Right cardiac atrium (tissue), 5 donors: ENCODE data around the gene MAGEA6. TPM values are rescaled to one million over a fixed set of nuclear protein-coding genes. Genes with fewer than 3 reads are reported as not detected.
"Not testable (repeated sequence)": the region's sequence is repeated elsewhere in the genome, so short reads cannot be mapped to it uniquely, and the experiment has no call there.

Source experiments
- ATAC-seq, 2 donors: fragments of 200-7000 bp; cut with Tn5 transposase; one replicate each; pipeline versions ENCODE4 v1.8.0 to v1.9.1; 2020; ENCODE audit warnings: moderate library complexity in 2 of 2, mild to moderate bottlenecking in 1 of 2
- DNase-seq, 3 donors: peaks; one replicate each; pipeline ENCODE4 v3.0.0-alpha.2; 2020
- H3K27ac ChIP-seq: one replicate; pipeline ENCODE4 v1.5.1; 2013; ENCODE audit warnings: mild to moderate bottlenecking, low read length, control low read depth, moderate library complexity
- H3K27me3 ChIP-seq: one replicate; pipeline ENCODE4 v1.6.1; 2013; ENCODE audit not compliant: control insufficient read depth, insufficient read depth
- H3K4me1 ChIP-seq: one replicate; pipeline ENCODE4 v1.6.1; 2013; ENCODE audit warnings: low read length; ENCODE audit not compliant: control insufficient read depth, insufficient read depth
- H3K4me3 ChIP-seq: one replicate; pipeline ENCODE4 v1.5.1; 2013; ENCODE audit warnings: low read length, control low read depth
- H3K9me3 ChIP-seq: one replicate; pipeline ENCODE4 v1.6.1; 2013; ENCODE audit warnings: low read length; ENCODE audit not compliant: control insufficient read depth
- WGBS: extraction: QIAGEN DNeasy Blood & Tissue Kit; methylation state at CpG from one replicate; pipeline ENCODE4 v1.1.7; 2013; 5-methylcytosine and 5-hydroxymethylcytosine counted together
- intact Hi-C, 4 donors: fragments of 100-400 bp; cut with DNase I; formaldehyde crosslinking; loops; one replicate each; pipeline versions ENCODE4 v1.11.0 to v1.14.0; 2022 to 2023
- polyA plus RNA-seq: library from polyadenylated mRNA; stranded (reverse); fragments of 200-250 nt; gene quantifications from one replicate; pipeline ENCODE4 v1.2.3, GENCODE V29; 2013
- total RNA-seq, 4 donors: library from RNA; stranded (reverse); fragmentation: NEBNext Ultra II Directional; extraction: Animal tissue kit (Norgen Biotek cat#: 25700); gene quantifications; one replicate each; pipeline ENCODE4 v1.2.1, GENCODE V29; 2021
- donor health status: healthy with polysubstance abuse.
- donor health status: DM: no; HTN: yes; CAD: no.
- donor health status: DM: no; HTN: no; CAD: no.
- donor health status: DM: no; HTN: yes; CAD: no; lungs with severe emphysema.
- donor health status: DM: yes; HTN: yes; CAD: no.

MAGEA6 gene
- total and polyA plus RNA-seq, 5 donors, result not detected

DNA sequence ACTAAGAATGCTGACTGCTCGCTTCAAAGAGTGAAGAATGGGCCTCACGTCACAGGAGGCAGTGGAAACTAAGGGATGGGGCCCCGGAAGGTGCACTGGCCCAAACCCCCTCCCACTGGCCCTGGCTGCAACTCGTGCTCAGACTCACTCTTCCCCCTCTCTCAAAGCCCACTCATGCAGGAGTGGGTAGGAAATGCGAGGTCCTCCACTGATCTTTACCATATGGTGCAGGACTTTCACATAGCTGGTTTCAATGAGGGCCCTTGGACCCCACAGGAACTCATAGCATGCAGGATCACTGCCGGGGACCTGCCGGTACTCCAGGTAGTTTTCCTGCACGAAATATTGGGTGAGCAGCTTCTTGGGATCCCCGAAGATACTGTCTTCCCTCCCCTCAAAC, 2.9 kb downstream of the MAGEA6 start:
- H3K27me3 ChIP-seq, result not testable (repeated sequence)
- 78% methylated on average over 9 of the region's 9 CpGs for WGBS

GRCh38 chrX:152761582-152761981, 7.9 kb downstream of the MAGEA6 start:
- WGBS, result 86% methylated on average over 4 of the region's 7 CpGs
- H3K9me3 ChIP-seq, H3K4me1 ChIP-seq, DNase-seq, H3K27ac ChIP-seq, H3K4me3 ChIP-seq, intact Hi-C loops, H3K27me3 ChIP-seq, ATAC-seq: not testable (repeated sequence)

More for the DNA sequence above, 2.9 kb downstream of the MAGEA6 start:
- H3K4me3 ChIP-seq, intact Hi-C loops, ATAC-seq, H3K27ac ChIP-seq, H3K4me1 ChIP-seq, DNase-seq, H3K9me3 ChIP-seq: not testable (repeated sequence)

GRCh38 chrX:152759544-152759943, 9.9 kb downstream of the MAGEA6 start:
- H3K4me3 ChIP-seq, DNase-seq, H3K9me3 ChIP-seq, ATAC-seq, intact Hi-C loops, H3K27me3 ChIP-seq, H3K4me1 ChIP-seq, H3K27ac ChIP-seq: not testable (repeated sequence)
- 55% methylated on average over 3 of the region's 7 CpGs for WGBS

DNA sequence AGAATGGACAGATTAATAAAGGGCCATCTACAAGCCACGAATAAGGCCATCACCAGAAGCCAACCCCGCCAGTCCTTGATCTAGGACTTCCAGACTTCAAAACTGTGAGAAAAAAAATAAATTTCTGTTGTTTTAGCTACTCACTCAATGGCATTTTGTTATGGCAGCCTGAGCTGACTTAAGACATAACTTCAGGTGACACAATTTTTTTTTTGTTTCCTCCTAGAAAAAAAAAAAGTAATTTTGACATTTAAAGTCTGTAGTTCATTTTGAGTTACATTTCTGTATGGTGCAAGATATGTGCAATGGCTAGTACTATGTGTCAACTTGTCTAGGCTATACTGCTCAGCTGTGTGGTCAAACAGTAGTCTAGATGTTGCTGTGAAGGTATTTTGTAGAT, 10.6 kb downstream of the MAGEA6 start, which contains the start of gene CSAG3:
Gene CSAG3 (plus strand): TSS at position 301 of the 400 bp plus-strand sequence.
- no CpG with 5 or more reads among the region's 2 CpGs for WGBS
- H3K4me1 ChIP-seq, DNase-seq, H3K4me3 ChIP-seq, H3K9me3 ChIP-seq, ATAC-seq, H3K27ac ChIP-seq, intact Hi-C loops, H3K27me3 ChIP-seq: not testable (repeated sequence)

- H3K27me3 ChIP-seq, H3K4me3 ChIP-seq, ATAC-seq, intact Hi-C loops, H3K4me1 ChIP-seq, H3K27ac ChIP-seq, H3K9me3 ChIP-seq, DNase-seq: not testable (repeated sequence)
- no CpG with 5 or more reads among the region's 5 CpGs for WGBS
Measured at GRCh38 chrX:152754871-152755270, 14.6 kb downstream of the MAGEA6 start.

- H3K4me3 ChIP-seq, ATAC-seq, H3K27me3 ChIP-seq, intact Hi-C loops, H3K27ac ChIP-seq, DNase-seq, H3K4me1 ChIP-seq, H3K9me3 ChIP-seq: not testable (repeated sequence)
- no CpG with 5 or more reads among the region's 35 CpGs for WGBS
Measured at GRCh38 chrX:152753686-152754650, 15.5 kb downstream of the MAGEA6 start, which contains the start of gene MAGEA2. MAGEA2 (minus strand) TSS chrX:152753842; CDS start chrX:152751363, 2,479 bp downstream.

DNA sequence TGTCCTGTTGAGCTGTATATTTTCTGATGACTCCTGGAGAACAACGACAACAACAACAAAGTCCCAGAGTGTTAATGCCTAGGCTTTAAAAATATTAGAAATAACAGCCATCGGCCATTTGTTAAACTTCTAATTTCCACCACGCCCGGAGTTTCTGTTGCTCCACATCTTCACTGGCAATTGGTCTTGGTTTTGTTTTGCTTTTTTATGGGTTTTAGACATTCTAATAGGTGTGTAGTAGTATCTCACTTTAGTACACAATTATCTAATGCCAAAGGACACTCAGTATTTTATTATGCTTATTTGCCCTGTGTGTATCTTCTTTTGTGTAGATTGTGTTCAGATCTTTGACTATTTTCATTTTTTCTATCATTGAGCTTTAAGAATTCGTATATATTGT, 30.9 kb downstream of the MAGEA6 start:
- 83% methylated on average over 5 of the region's 5 CpGs for WGBS

DNA sequence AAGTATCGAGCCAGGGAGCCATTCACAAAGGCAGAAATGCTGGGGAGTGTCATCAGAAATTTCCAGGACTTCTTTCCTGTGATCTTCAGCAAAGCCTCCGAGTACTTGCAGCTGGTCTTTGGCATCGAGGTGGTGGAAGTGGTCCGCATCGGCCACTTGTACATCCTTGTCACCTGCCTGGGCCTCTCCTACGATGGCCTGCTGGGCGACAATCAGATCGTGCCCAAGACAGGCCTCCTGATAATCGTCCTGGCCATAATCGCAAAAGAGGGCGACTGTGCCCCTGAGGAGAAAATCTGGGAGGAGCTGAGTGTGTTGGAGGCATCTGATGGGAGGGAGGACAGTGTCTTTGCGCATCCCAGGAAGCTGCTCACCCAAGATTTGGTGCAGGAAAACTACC, 33.0 kb downstream of the MAGEA6 start:
- ATAC-seq, H3K9me3 ChIP-seq, H3K27ac ChIP-seq, H3K4me3 ChIP-seq, DNase-seq, intact Hi-C loops, H3K4me1 ChIP-seq, H3K27me3 ChIP-seq: not testable (repeated sequence)
- 90% methylated on average over 12 of the region's 12 CpGs for WGBS

More for the DNA sequence above, 30.9 kb downstream of the MAGEA6 start:
- intact Hi-C loops, result no loop called here
- H3K4me1 ChIP-seq, result no peaks in the 10 kb centered on the region
- DNase-seq, result no peak
- H3K27me3 ChIP-seq, result no peaks in the 10 kb centered on the region
- no peak overlapping the region for H3K27ac ChIP-seq
- H3K9me3 ChIP-seq, result no peaks in the 10 kb centered on the region
- no peak for ATAC-seq
- no peak overlapping the region for H3K4me3 ChIP-seq

DNA sequence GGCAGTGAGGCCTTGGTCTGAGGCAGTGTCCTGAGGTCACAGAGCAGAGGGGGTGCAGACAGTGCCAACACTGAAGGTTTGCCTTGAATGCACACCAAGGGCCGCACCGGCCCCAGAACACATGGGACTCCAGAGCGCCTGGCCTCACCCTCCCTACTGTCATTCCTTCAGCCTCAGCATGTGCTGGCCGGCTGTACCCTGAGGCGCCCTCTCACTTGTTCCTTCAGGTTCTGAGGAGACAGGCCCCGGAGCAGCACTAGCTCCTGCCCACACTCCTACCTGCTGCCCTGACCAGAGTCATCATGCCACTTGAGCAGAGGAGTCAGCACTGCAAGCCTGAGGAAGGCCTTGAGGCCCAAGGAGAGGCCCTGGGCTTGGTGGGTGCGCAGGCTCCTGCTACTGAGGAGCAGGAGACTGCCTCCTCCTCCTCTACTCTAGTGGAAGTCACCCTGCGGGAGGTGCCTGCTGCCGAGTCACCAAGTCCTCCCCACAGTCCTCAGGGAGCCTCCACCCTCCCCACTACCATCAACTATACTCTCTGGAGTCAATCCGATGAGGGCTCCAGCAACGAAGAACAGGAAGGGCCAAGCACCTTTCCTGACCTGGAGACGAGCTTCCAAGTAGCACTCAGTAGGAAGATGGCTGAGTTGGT, 33.5 kb downstream of the MAGEA6 start:
- H3K27ac ChIP-seq, result no peak overlapping the region
- intact Hi-C loops, result no loop called here
- ATAC-seq (no peak), DNase-seq (no peak)
- H3K9me3 ChIP-seq, result no peaks in the 10 kb centered on the region
- no peaks in the 10 kb centered on the region for H3K27me3 ChIP-seq
- H3K4me1 ChIP-seq, result no peaks in the 10 kb centered on the region
- WGBS, result 92% methylated on average over 12 of the region's 12 CpGs
- H3K4me3 ChIP-seq, result no peak overlapping the region

DNA sequence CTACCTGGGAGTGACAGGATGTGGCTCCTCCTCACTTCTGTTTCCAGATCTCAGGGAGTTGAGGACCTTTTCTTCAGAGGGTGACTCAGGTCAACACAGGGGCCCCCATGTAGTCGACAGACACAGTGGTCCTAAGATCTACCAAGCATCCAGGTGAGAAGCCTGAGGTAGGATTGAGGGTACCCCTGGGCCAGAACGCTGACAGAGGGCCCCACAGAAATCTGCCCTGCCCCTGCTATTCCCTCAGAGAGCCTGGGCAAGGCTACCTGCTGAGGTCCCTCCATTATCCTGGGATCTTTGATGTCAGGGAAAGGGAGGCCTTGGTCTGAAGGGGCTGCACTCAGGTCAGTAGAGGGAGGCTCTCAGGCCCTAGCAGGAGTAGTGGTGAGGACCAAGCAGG, 34.4 kb downstream of the MAGEA6 start:
- Histone ChIP-seq H3K4me1 (no peaks in the 10 kb centered on the region), H3K9me3 (no peaks in the 10 kb centered on the region), H3K27me3 (no peaks in the 10 kb centered on the region), H3K4me3 (no peak overlapping the region), H3K27ac (no peak overlapping the region)
- 64% methylated on average over 2 of the region's 2 CpGs for WGBS
- DNase-seq (no peak), ATAC-seq (no peak)
- intact Hi-C loops, result no loop called here
